Activated T-cell treated with anti-CD3 and anti-CD28 coated beads, Interleukin-2, amount 50 U/mL, for 72 hours (primary cell): ENCODE data around the gene MAP7D1. TPM values are rescaled to one million over a fixed set of nuclear protein-coding genes. Genes with fewer than 3 reads are reported as not detected.
"Not testable (repeated sequence)": the region's sequence is repeated elsewhere in the genome, so short reads cannot be mapped to it uniquely, and the experiment has no call there.

ENCODE experiments used
- ATAC-seq, 2 donors: fragments of 150-1000 bp; cut with Tn5 transposase; replicated peaks in 1 of 2; 2 replicates each; pipeline ENCODE4 v1.10.0; 2021; ENCODE audit warnings: moderate library complexity in 2 of 2, mild to moderate bottlenecking in 1 of 2
- DNase-seq, 2 donors: peaks; one replicate each; pipeline ENCODE4 v3.0.0; 2021 to 2022; ENCODE audit warnings: mixed read lengths in 1 of 2
- H3K27ac Mint-ChIP-seq: one replicate; pipeline ENCODE4 v1.8.0; 2022; ENCODE audit warnings: mild to moderate bottlenecking, moderate library complexity, mixed read lengths
- H3K27me3 Mint-ChIP-seq: one replicate; pipeline ENCODE4 v1.8.0; 2022; ENCODE audit warnings: low read depth, mixed read lengths
- H3K36me3 Mint-ChIP-seq, 2 donors: one replicate each; pipeline ENCODE4 v1.8.0; 2022; ENCODE audit warnings: mixed read lengths in 2 of 2, mild to moderate bottlenecking in 1 of 2; ENCODE audit not compliant: insufficient read depth in 2 of 2
- H3K4me1 Mint-ChIP-seq: one replicate; pipeline ENCODE4 v1.8.0; 2022; ENCODE audit warnings: low read depth, mixed read lengths
- H3K4me3 Mint-ChIP-seq, 2 donors: one replicate each; pipeline ENCODE4 v1.8.0; 2022; ENCODE audit warnings: mild to moderate bottlenecking in 2 of 2, mixed read lengths in 2 of 2, moderate library complexity in 2 of 2
- H3K9me3 Mint-ChIP-seq, 2 donors: one replicate each; pipeline ENCODE4 v1.8.0; 2022; ENCODE audit warnings: mixed read lengths in 2 of 2
- total RNA-seq, 2 donors: library from RNA; stranded (reverse); gene quantifications; one replicate each; pipeline ENCODE4 v1.2.3, GENCODE V29; 2022

Gene MAP7D1
- total RNA-seq, 2 donors from 2014 or later: 131 to 142 TPM

DNA sequence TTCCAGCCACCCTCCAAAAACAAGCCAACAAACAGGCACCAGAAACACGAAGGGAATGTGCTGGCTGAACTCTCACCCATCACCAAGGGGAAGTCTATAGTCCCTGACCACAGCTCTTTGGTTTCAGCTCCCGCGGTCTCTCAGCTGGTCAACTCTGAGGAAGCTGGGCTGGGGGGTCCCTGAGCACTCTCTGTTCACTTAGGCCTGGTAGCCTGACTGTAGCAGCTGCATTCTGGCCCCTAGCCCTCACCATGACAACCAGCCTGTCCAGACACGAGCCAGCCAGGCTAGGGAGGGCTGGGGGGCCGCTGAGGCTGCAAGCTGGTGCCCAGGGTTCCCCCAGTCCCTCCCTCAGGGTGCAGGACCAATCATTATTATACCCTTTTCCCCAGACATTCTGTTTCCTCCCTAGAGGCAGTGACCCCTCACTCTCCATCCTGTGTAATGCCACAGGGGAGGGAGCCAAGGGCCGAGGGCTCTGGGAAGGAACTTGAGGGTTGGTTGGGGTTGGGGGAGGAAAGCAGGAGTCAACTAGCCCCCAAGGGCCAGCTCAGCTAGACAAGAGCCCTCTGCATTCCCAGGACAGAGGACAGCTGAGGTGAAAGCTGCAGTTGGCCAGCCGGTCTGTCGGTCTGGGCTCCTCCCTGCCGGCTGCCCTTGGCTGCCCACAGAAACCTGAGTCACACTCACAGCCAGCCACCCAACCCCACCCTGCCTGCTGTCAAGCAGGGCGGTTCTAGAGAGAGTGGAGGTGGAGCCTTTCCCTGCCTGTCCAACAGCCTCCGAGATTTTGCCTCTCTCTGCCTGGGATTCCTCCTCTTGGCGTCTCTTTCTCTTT lies 5.4 kb upstream of the MAP7D1 start:
- peak overlapping the region; percentile 94 for H3K27ac Mint-ChIP-seq
- no peaks in the 10 kb centered on the region for H3K27me3 Mint-ChIP-seq
- H3K9me3 Mint-ChIP-seq: no peaks in the 10 kb centered on the region
- ATAC-seq: peak; percentile 68 to 69
- peaks cover 74% of the 10 kb centered on the region for H3K4me1 Mint-ChIP-seq
- H3K36me3 Mint-ChIP-seq: peaks cover 0 to 6% of the 10 kb centered on the region in 2 donors
- peak; percentile 87 to 91 for DNase-seq
- H3K4me3 Mint-ChIP-seq: peak overlapping the region; percentile 92 to 93

GRCh38 chr1:36151134-36151844 lies 4.7 kb upstream of the MAP7D1 start:
- peaks cover 74% of the 10 kb centered on the region for H3K4me1 Mint-ChIP-seq
- no peaks in the 10 kb centered on the region for H3K9me3 Mint-ChIP-seq
- peak overlapping the region; percentile 92 to 93 for H3K4me3 Mint-ChIP-seq
- peaks cover 0 to 6% of the 10 kb centered on the region in 2 donors for H3K36me3 Mint-ChIP-seq
- H3K27ac Mint-ChIP-seq: peak overlapping the region; percentile 94
- H3K27me3 Mint-ChIP-seq: no peaks in the 10 kb centered on the region
- ATAC-seq (no peak), DNase-seq (no peak)

DNA sequence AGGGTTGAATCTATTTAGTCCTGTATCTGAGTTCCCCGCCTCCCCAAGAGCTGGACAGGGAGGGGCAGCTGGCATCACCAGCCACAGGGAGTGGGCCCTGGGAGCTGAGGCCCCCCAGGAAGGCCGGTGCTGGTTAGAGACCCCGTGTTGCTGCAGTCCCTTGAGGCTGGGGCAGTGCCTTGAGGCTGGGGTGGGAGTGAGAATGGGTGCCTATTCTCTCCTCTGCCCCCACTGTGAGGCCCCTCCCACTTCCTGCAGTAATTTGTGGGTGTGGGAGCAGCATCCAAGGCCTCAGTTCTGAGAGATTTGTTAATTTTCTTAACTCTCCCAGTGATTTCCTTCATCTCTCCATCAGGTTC lies 4.1 kb upstream of the MAP7D1 start:
- Mint-ChIP-seq H3K4me3 (peak overlapping the region; percentile 77 to 82), H3K9me3 (no peaks in the 10 kb centered on the region), H3K27me3 (no peaks in the 10 kb centered on the region), H3K4me1 (peaks cover 72% of the 10 kb centered on the region), H3K36me3 (peaks cover 0 to 6% of the 10 kb centered on the region in 2 donors), H3K27ac (peak overlapping the region; percentile 94)
- ATAC-seq (no peak), DNase-seq (peak; percentile 62 to 66)

- ATAC-seq: no peak
- Mint-ChIP-seq H3K27me3 (no peaks in the 10 kb centered on the region), H3K4me3 (no peak overlapping the region), H3K9me3 (no peaks in the 10 kb centered on the region), H3K36me3 (peaks cover 0 to 5% of the 10 kb centered on the region in 2 donors), H3K4me1 (peaks cover 73% of the 10 kb centered on the region), H3K27ac (no peak overlapping the region)
- DNase-seq: no peak
Observed at GRCh38 chr1:36153476-36153875, 2.5 kb upstream of the MAP7D1 start.

DNA sequence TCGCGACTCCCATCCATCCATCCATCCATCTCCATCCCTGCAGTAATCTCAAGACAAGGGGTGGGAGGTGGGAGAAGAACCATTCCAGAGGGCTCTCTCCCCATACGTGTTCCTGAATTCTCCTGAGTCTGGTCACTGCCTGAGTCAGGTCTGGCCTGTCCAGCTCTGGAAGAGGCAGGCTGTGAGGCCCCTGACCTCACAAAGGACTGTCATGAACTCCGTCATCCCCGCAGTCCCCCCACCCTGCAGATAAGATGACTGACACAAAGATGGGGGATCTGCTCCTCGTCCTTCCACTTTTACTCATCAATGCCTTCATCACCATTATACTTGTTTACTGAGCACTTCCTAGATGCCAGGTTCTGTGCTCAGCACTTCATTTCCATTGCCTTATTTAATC lies 1.6 kb upstream of the MAP7D1 start:
- Mint-ChIP-seq H3K9me3 (no peaks in the 10 kb centered on the region), H3K27ac (peak overlapping the region; percentile 32), H3K36me3 (peaks cover 0 to 2% of the 10 kb centered on the region in 2 donors), H3K27me3 (no peaks in the 10 kb centered on the region), H3K4me1 (peaks cover 81% of the 10 kb centered on the region), H3K4me3 (peak overlapping the region; percentile 87 to 89)
- ATAC-seq (no peak), DNase-seq (no peak)

GRCh38 chr1:36154765-36155407 lies 1.1 kb upstream of the MAP7D1 start:
- ATAC-seq (no peak), DNase-seq (no peak)
- H3K27ac Mint-ChIP-seq: peak overlapping the region; percentile 89
- H3K36me3 Mint-ChIP-seq: peaks cover 0 to 2% of the 10 kb centered on the region in 2 donors
- H3K4me1 Mint-ChIP-seq: peaks cover 81% of the 10 kb centered on the region
- H3K4me3 Mint-ChIP-seq: peak overlapping the region; percentile 87 to 89
- no peaks in the 10 kb centered on the region for H3K27me3 Mint-ChIP-seq
- H3K9me3 Mint-ChIP-seq: no peaks in the 10 kb centered on the region

- DNase-seq: peak; percentile 67 to 73
- H3K36me3 Mint-ChIP-seq: peaks cover under 1 to 2% of the 10 kb centered on the region in 2 donors
- H3K9me3 Mint-ChIP-seq: no peaks in the 10 kb centered on the region
- ATAC-seq: peak; percentile 12 to 23
- peak overlapping the region; percentile 64 for H3K27ac Mint-ChIP-seq
- H3K4me1 Mint-ChIP-seq: peaks cover 78% of the 10 kb centered on the region
- peak overlapping the region; percentile 67 to 97 for H3K4me3 Mint-ChIP-seq
- no peaks in the 10 kb centered on the region for H3K27me3 Mint-ChIP-seq
Observed at GRCh38 chr1:36156329-36157114, 562 bp downstream of the MAP7D1 start.

- Mint-ChIP-seq H3K9me3 (no peaks in the 10 kb centered on the region), H3K4me3 (peak overlapping the region; percentile 67 to 97), H3K27ac (peak overlapping the region; percentile 64), H3K4me1 (peaks cover 78% of the 10 kb centered on the region), H3K36me3 (peaks cover 1 to 2% of the 10 kb centered on the region in 2 donors), H3K27me3 (no peaks in the 10 kb centered on the region)
- ATAC-seq (no peak), DNase-seq (peak; percentile 19 to 22)
Observed at GRCh38 chr1:36157115-36157903, 1.3 kb downstream of the MAP7D1 start.

DNA sequence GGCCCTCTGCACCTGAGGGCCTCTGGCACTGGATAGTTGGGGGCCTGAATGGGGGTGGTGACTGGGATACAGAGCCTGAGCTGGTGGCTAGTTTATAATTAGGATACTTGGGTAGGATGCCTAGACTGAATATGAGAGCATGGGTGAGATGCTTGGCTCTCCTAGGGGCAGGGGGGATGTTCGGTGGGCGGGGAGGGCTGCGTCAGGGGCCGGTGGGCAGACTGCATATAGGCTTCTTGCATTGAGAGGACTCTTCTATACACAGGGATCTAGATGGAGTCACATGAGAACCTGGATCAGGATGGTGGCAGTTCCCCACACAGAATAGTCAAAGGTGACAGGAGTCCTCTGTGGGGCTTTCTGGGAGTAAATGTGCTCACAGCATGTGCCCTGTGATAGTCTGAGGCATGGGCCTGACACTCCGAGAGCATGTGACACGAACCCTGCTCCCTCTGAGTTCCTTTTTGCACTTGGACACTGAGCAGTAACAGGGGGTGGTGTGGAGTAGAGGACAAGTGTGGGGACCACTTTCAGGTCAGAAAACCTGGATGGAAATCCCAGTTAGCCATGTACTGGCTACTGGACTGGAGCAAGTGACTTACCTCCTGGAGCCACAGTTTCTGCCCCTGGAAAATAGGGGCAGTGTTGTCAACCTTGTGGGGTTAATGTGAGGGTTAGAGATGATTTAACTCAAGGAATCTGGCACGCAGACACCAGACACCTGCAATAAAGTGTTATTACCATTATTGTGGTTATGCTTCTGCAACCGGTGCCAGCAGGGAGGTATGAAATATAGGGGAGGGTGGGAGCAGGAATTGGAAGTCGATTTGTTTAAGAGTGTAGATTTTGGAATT lies 2.2 kb downstream of the MAP7D1 start:
- DNase-seq (no peak), ATAC-seq (no peak)
- Mint-ChIP-seq H3K4me1 (peaks cover 78% of the 10 kb centered on the region), H3K27me3 (no peaks in the 10 kb centered on the region), H3K27ac (peak overlapping the region; percentile 64), H3K36me3 (peaks cover 1 to 2% of the 10 kb centered on the region in 2 donors), H3K9me3 (no peaks in the 10 kb centered on the region), H3K4me3 (peak overlapping the region; percentile 67 to 97)

DNA sequence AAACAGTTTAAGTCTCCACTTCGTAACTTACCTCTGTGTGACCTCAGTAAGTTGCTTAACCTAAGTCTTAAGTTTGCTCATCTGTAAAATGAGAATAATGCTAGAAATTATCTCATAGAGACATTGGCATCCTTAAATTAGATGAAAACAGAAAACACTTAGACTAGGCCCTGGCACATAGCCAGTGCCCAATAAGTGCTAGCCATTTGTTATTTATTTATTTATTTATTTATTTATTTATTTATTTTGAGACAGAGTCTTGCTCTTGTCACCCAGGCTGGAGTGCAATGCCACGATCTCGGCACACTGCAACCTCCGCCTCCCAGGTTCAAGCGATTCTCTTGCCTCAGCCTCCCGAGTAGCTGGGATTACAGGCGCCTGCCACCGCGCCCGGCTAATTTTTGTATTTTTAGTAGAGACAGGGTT lies 2.9 kb downstream of the MAP7D1 start:
- not testable (repeated sequence) for ATAC-seq, H3K36me3 Mint-ChIP-seq, H3K9me3 Mint-ChIP-seq, H3K27me3 Mint-ChIP-seq, H3K27ac Mint-ChIP-seq, DNase-seq
- peak overlapping the region; percentile 80 to 97 for H3K4me3 Mint-ChIP-seq
- H3K4me1 Mint-ChIP-seq: peaks cover 74% of the 10 kb centered on the region

- DNase-seq: peak; percentile 18 to 26
Observed at GRCh38 chr1:36159614-36160387, 3.8 kb downstream of the MAP7D1 start.

More at GRCh38 chr1:36159614-36160387, 3.8 kb downstream of the MAP7D1 start:
- Mint-ChIP-seq H3K4me3 (peak overlapping the region; percentile 80 to 87), H3K4me1 (peaks cover 75% of the 10 kb centered on the region), H3K27me3 (no peaks in the 10 kb centered on the region), H3K27ac (peak overlapping the region; percentile 89), H3K9me3 (no peaks in the 10 kb centered on the region), H3K36me3 (peaks cover 3% of the 10 kb centered on the region in 2 donors)
- no peak for ATAC-seq
